HepG2 (cell line): Measurements from ENCODE around the gene SSBP1. TPM values are rescaled to one million over a fixed set of nuclear protein-coding genes. Genes with fewer than 3 reads are reported as not detected.
A peak's percentile ranks its signal among the peaks of the same experiment; 100 is the strongest.

Source experiments
- ATAC-seq: fragments of 200-7000 bp; cut with Tn5 transposase; 3 replicates; pipeline ENCODE4 v1.9.1; 2020; ENCODE audit warnings: mild to moderate bottlenecking, moderate library complexity
- BruUV-seq: library from RNA; stranded (reverse); fragments of 400-500 nt; replicated peaks from 2 replicates; lab custom pipeline; 2021; lab: Mats Ljungman, UMichigan
- CTCF ChIA-PET: fragments of 300-600 bp; formaldehyde crosslinking; extraction: SDS; loops from one replicate; lab custom pipeline; 2021; ENCODE audit warnings: low total read pairs, inconsistent platforms, low intra/inter-chr PET ratio; lab: Yijun Ruan, JAX
- POLR2A ChIA-PET: fragments of 350-600 bp; sonication (Branson Sonifier 250); formaldehyde crosslinking; loops from one replicate; lab custom pipeline; 2020; ENCODE audit warnings: antibody characterized with exemption, inconsistent platforms; lab: Yijun Ruan, JAX
- DNase-seq: peaks from one replicate; pipeline ENCODE4 v3.0.0-alpha.2; 2015; ENCODE audit warnings: low spot score
- FAIRE-seq: peaks from 3 replicates; lab custom pipeline; 2011; peaks lifted over from hg19 to GRCh38; lab: Jason Lieb, UNC
- H2AFZ ChIP-seq: one replicate; pipeline ENCODE4 v1.6.1; 2011; ENCODE audit warnings: low read length, inconsistent platforms
- H3K27ac ChIP-seq: fragments of 300-600 bp; 3 replicates; pipeline ENCODE4 v1.8.0; 2011; ENCODE audit warnings: mixed run types, mild to moderate bottlenecking, mixed read lengths, low read length, inconsistent platforms; ENCODE audit not compliant: insufficient read depth; ENCODE audit errors: extremely low read length
- H3K27me3 ChIP-seq, 2 experiments: fragments of 200-600 bp in 1 of 2; 2 replicates in 1 of 2; 3 replicates in 1 of 2; pipeline versions ENCODE4 v1.6.0 to v1.8.0; 2011; ENCODE audit warnings: low read length in 2 of 2, mild to moderate bottlenecking in 2 of 2, moderate library complexity in 2 of 2, inconsistent platforms in 1 of 2; ENCODE audit not compliant: insufficient read depth in 2 of 2, control insufficient read depth in 1 of 2
- H3K36me3 ChIP-seq, 2 experiments: fragments of 200-600 bp in 1 of 2; replicated peaks in 1 of 2; 2 replicates in 1 of 2; 3 replicates in 1 of 2; pipeline versions ENCODE4 v1.5.1 to v1.8.0; 2011; ENCODE audit warnings: low read length in 2 of 2, inconsistent platforms in 1 of 2; ENCODE audit not compliant: insufficient read depth in 2 of 2, control insufficient read depth in 1 of 2
- H3K4me1 ChIP-seq: 2 replicates; pipeline ENCODE4 v1.5.1; 2012; ENCODE audit warnings: low read length, inconsistent platforms; ENCODE audit not compliant: insufficient read depth
- H3K4me2 ChIP-seq: 2 replicates; pipeline ENCODE4 v1.6.0; 2011; ENCODE audit warnings: low read depth, low read length, inconsistent platforms
- H3K4me3 ChIP-seq, 3 experiments: fragments of 200-600 bp in 1 of 3; sonication (generic), shearing (Covaris generic) in 1 of 3; replicated peaks in 1 of 3; 2 replicates each; pipeline ENCODE4 v1.5.1; 2011 to 2016; ENCODE audit warnings: low read length in 3 of 3, inconsistent platforms in 2 of 3, low read depth in 2 of 3, mild to moderate bottlenecking in 2 of 3, control low read depth in 1 of 3, mixed read lengths in 1 of 3; ENCODE audit not compliant: insufficient read depth in 1 of 3
- H3K79me2 ChIP-seq: one replicate; pipeline ENCODE4 v1.6.1; 2011; ENCODE audit warnings: low read length, inconsistent platforms; ENCODE audit not compliant: insufficient read depth
- H3K9ac ChIP-seq: 2 replicates; pipeline ENCODE4 v1.6.0; 2011; ENCODE audit warnings: mild to moderate bottlenecking, low read depth, low read length, inconsistent platforms; ENCODE audit not compliant: insufficient read depth
- H3K9me3 ChIP-seq: 2 replicates; pipeline ENCODE4 v1.5.1; 2012; ENCODE audit warnings: mild to moderate bottlenecking, low read length
- H4K20me1 ChIP-seq: 2 replicates; pipeline ENCODE4 v1.6.0; 2011; ENCODE audit warnings: inconsistent platforms, mild to moderate bottlenecking, low read length, moderate library complexity; ENCODE audit not compliant: insufficient read depth
- CTCF ChIP-seq: sonication (generic); formaldehyde crosslinking; IDR thresholded peaks from 2 replicates; pipeline ENCODE4 v1.5.0; 2020; ENCODE audit warnings: mild to moderate bottlenecking, missing genetic modification reagents, moderate library complexity
- NKX3-1 ChIP-seq: sonication (generic); formaldehyde crosslinking; IDR thresholded peaks from 2 replicates; pipeline ENCODE4 v1.5.0; 2020; ENCODE audit warnings: missing genetic modification reagents
- SRSF1 ChIP-seq: fragments of 200-400 bp; formaldehyde crosslinking; optimal IDR thresholded peaks from 2 replicates; pipeline ENCODE3; 2017; ENCODE audit warnings: mild to moderate bottlenecking, low read depth, low read length, moderate library complexity
- TEAD2 ChIP-seq: sonication (generic); formaldehyde crosslinking; IDR thresholded peaks from 2 replicates; pipeline ENCODE4 v1.9.0; 2021; ENCODE audit warnings: missing genetic modification reagents
- ZNF446 ChIP-seq: sonication (generic); formaldehyde crosslinking; IDR thresholded peaks from 2 replicates; pipeline ENCODE4 v1.5.0; 2020; ENCODE audit warnings: mild to moderate bottlenecking, missing genetic modification reagents
- ZNF652 ChIP-seq: IDR thresholded peaks from 2 replicates; pipeline ENCODE4 v1.6.1; 2016; ENCODE audit warnings: low read depth, borderline replicate concordance
- WGBS: methylation state at CpG from one replicate; pipeline ENCODE4 v1.1.6; 2017; ENCODE audit warnings: low lambda C conversion rate; 5-methylcytosine and 5-hydroxymethylcytosine counted together
- in situ Hi-C: cut with HindIII; loops from 2 replicates; pipeline ENCODE4 v1.10.0; 2017; ENCODE audit warnings: low pct_unique_long_range_greater_than_20kb; ENCODE audit not compliant: extremely low pct_ligation_motif_present
- intact Hi-C: fragments of 100-400 bp; cut with micrococcal nuclease; formaldehyde crosslinking; loops from one replicate; pipeline ENCODE4 v1.10.0; 2022; ENCODE audit not compliant: unreplicated experiment
- polyA plus RNA-seq, 8 experiments: library from polyadenylated mRNA; depleted of rRNA in 3 of 8; stranded (reverse) in 7 of 8; unstranded in 1 of 8; fragments of >200 nt; fragmentation: Illumina TruSeq in 4 of 8; extraction: Trizol in 4 of 8; gene quantifications; 2 replicates each; pipeline versions ENCODE4 v1.2.1 to v1.2.3, GENCODE V29; 2011 to 2016; ENCODE audit warnings: low read depth in 4 of 8, missing spikeins in 1 of 8, mixed read lengths in 1 of 8; ENCODE audit not compliant: insufficient read depth in 1 of 8
- total RNA-seq, 5 experiments: library from RNA; depleted of rRNA; stranded (reverse); fragments of >200 nt; fragmentation: Illumina TruSeq; extraction: Trizol; gene quantifications; 2 replicates each; pipeline ENCODE4 v1.2.3, GENCODE V29; 2016; ENCODE audit warnings: low read depth in 1 of 5
- TF ChIP-seq, protein P1 (sequence below): sonication (generic); formaldehyde crosslinking; IDR thresholded peaks from 2 replicates; pipeline ENCODE4 v1.4.0; 2020; ENCODE audit warnings: missing genetic modification reagents, borderline replicate concordance

The SSBP1 gene
- total and polyA plus RNA-seq, 2 of the 13 experiments (the other 11 are each of a cell fraction or from before 2014, with no cell fraction given), result 64.4 to 254 TPM

DNA sequence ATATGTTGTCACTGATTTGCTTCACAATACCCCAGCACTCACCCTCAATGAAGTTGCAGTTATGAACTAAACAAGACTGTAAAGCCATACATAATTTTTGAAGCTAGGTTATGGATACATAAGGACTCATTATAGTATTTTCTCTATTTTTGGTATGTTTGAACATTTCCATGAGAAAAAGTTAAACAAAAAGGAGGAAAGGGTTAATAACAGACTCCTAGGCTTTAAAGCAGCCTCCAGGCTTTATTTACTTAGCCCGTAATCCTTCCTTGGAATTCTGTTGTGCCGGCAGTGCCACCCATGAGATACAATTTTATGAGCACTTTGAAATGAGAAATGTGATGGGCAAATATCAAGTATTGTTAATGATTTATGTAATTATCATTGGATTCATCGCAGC lies 34.0 kb upstream of the SSBP1 start:
- TF ChIP-seq, protein P1, sequence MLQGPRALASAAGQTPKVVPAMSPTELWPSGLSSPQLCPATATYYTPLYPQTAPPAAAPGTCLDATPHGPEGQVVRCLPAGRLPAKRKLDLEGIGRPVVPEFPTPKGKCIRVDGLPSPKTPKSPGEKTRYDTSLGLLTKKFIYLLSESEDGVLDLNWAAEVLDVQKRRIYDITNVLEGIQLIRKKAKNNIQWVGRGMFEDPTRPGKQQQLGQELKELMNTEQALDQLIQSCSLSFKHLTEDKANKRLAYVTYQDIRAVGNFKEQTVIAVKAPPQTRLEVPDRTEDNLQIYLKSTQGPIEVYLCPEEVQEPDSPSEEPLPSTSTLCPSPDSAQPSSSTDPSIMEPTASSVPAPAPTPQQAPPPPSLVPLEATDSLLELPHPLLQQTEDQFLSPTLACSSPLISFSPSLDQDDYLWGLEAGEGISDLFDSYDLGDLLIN, result no peak
- no peak for TF ChIP-seq NKX3-1 (CRISPR knock-in tag)
- TF ChIP-seq SRSF1, result no peak
- TF ChIP-seq ZNF652 (CRISPR knock-in tag), result peak; percentile 76
- no peak for TF ChIP-seq ZNF446 (CRISPR knock-in tag)
- no peak overlapping the region for H3K4me3 ChIP-seq
- FAIRE-seq (no peak), DNase-seq (no peak), ATAC-seq (no peak)
- H2AFZ ChIP-seq, result no peak overlapping the region
- no peak overlapping the region for H3K9ac ChIP-seq
- no TSS peak for BruUV-seq
- H3K79me2 ChIP-seq, result no peaks in the 10 kb centered on the region
- H3K9me3 ChIP-seq, result no peaks in the 10 kb centered on the region
- intact Hi-C loops, result no loop called here
- peaks cover 37% of the 10 kb centered on the region for H3K4me1 ChIP-seq
- POLR2A ChIA-PET, result interaction anchor here (1.0 kb wide), 1 partner anchor 13 kb away, joined by 3 read pairs; no protein-coding TSS in a partner anchor
- H3K36me3 ChIP-seq, result no peaks in the 10 kb centered on the region
- H4K20me1 ChIP-seq, result 0 out of 2 replicates have a peak, but pooled peaks cover 2% of the 10 kb centered on the region
- H3K27me3 ChIP-seq, result peaks cover 0 to 19% of the 10 kb centered on the region in 2 experiments; a peak in 3 of 5 replicates
- CTCF ChIA-PET, result no interaction called here
- 2% methylated on average over 3 of the region's 3 CpGs for WGBS
- no peak overlapping the region for H3K4me2 ChIP-seq
- in situ Hi-C loops, result no loop called here
- H3K27ac ChIP-seq, result no peak overlapping the region

GRCh38 chr7:141704741-141705140 lies 33.4 kb upstream of the SSBP1 start:
- H3K4me1 ChIP-seq, result peaks cover 37% of the 10 kb centered on the region
- H3K9me3 ChIP-seq, result no peaks in the 10 kb centered on the region
- CTCF ChIA-PET, result no interaction called here
- H3K4me2 ChIP-seq, result no peak overlapping the region
- no peak for ATAC-seq
- no peaks in the 10 kb centered on the region for H3K36me3 ChIP-seq
- WGBS, result 50% methylated on average over 5 of the region's 5 CpGs
- no peak overlapping the region for H3K9ac ChIP-seq
- no peak overlapping the region for H3K4me3 ChIP-seq
- in situ Hi-C loops (no loop called here), intact Hi-C loops (no loop called here)
- H3K27me3 ChIP-seq, result peaks cover 0 to 19% of the 10 kb centered on the region in 2 experiments; a peak in 3 of 5 replicates
- no peaks in the 10 kb centered on the region for H4K20me1 ChIP-seq
- DNase-seq, result no peak
- no peaks in the 10 kb centered on the region for H3K79me2 ChIP-seq
- FAIRE-seq, result no peak
- H3K27ac ChIP-seq, result no peak overlapping the region
- POLR2A ChIA-PET, result no interaction called here
- H2AFZ ChIP-seq, result no peak overlapping the region
- BruUV-seq, result no TSS peak
- no peak for TF ChIP-seq CTCF
- no peak for TF ChIP-seq TEAD2 (CRISPR knock-in tag)
